HUES6 (cell line): ENCODE measurements around the gene WDR35.
"Not testable (repeated sequence)": the region's sequence is repeated elsewhere in the genome, so short reads cannot be mapped to it uniquely, and the experiment has no call there.

ENCODE experiments used
- H3K27ac ChIP-seq: 2 replicates; pipeline ENCODE4 v1.7.0; 2013; ENCODE audit warnings: low read depth, mild to moderate bottlenecking, low read length, inconsistent platforms
- H3K27me3 ChIP-seq: 2 replicates; pipeline ENCODE4 v1.6.1; 2013; ENCODE audit warnings: low read length; ENCODE audit not compliant: control insufficient read depth, insufficient read depth
- H3K36me3 ChIP-seq: 2 replicates; pipeline ENCODE4 v1.6.1; 2013; ENCODE audit warnings: low read length; ENCODE audit not compliant: control insufficient read depth, insufficient read depth
- H3K4me1 ChIP-seq: 2 replicates; pipeline ENCODE4 v1.6.1; 2013; ENCODE audit warnings: low read length; ENCODE audit not compliant: control insufficient read depth, insufficient read depth
- H3K4me3 ChIP-seq: 2 replicates; pipeline ENCODE4 v1.5.1; 2013; ENCODE audit warnings: low read depth, low read length
- H3K9ac ChIP-seq: one replicate; pipeline ENCODE4 v1.6.1; 2013; ENCODE audit warnings: mild to moderate bottlenecking, low read length
- H3K9me3 ChIP-seq: 2 replicates; pipeline ENCODE4 v1.6.1; 2013; ENCODE audit warnings: low read depth, low read length; ENCODE audit not compliant: control insufficient read depth, insufficient read depth

The WDR35 gene

DNA sequence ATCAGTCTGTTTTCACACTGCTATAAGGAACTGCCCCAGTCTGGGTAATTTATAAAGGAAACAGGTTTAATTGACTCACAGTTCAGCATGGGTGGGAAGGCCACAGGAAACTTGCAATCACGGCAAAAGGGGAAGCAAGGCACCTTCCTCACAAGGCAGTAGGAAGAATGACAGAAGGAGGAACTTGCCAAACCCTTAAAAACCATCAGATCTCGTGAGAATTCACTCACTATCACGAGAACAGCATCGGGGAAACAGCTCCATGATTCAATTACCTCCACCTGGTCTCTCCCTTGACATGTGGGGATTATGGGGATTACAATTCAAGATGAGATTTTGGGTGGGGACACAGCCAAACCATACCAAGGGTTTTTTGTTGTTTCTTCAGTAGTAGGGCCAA, 97.9 kb downstream of the WDR35 start:
- H3K9ac ChIP-seq, H3K9me3 ChIP-seq, H3K27me3 ChIP-seq, H3K4me3 ChIP-seq, H3K36me3 ChIP-seq, H3K27ac ChIP-seq, H3K4me1 ChIP-seq: not testable (repeated sequence)

DNA sequence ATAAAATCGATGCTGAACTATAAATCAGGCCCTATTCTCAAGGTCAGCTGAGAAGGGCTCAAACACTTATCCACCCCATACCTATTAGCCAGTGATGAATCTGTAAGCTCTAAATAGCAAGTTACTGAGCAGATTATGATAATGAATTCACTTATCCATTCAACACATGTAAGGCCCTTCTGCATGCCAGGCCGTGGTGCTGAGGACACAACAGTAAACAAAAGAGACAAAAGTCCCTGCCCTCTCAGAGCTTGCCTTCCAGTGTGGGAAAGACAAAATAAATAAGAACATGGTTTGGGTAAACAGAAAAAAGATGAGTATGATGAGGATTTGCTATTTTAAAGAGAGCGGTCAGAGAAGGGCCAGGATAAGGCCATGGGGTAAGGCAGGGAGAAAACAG, 99.8 kb downstream of the WDR35 start:
- Histone ChIP-seq H3K4me3 (no peak overlapping the region), H3K9ac (no peak overlapping the region), H3K4me1 (no peaks in the 10 kb centered on the region), H3K27me3 (no peaks in the 10 kb centered on the region), H3K27ac (no peak overlapping the region), H3K9me3 (no peaks in the 10 kb centered on the region), H3K36me3 (no peaks in the 10 kb centered on the region)

DNA sequence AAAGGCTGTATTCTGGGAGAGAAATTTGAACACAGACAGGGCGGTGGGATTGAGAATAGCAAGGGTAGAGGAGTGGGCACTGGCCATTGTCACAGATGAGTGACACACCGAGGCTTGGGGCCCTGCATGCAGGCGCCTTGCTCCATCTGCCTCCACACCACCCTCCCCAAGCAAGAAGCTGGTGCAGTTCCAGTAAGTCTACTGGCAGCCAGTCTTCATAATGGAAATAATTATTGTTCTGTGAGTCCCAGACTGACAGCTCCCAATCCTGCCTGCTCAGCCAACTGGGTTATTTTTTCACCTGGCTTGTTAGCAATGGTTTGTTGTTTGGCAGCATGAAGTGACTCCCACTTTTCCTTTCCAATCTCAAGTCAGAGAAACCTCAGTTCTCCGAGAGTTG, 101.1 kb downstream of the WDR35 start:
- Histone ChIP-seq H3K27ac (no peak overlapping the region), H3K9ac (no peak overlapping the region), H3K4me3 (no peak overlapping the region), H3K27me3 (no peaks in the 10 kb centered on the region), H3K9me3 (no peaks in the 10 kb centered on the region), H3K36me3 (no peaks in the 10 kb centered on the region), H3K4me1 (no peaks in the 10 kb centered on the region)

GRCh38 chr2:19887510-19887909, 102.4 kb downstream of the WDR35 start:
- Histone ChIP-seq H3K27me3 (no peaks in the 10 kb centered on the region), H3K9ac (no peak overlapping the region), H3K4me1 (no peaks in the 10 kb centered on the region), H3K36me3 (no peaks in the 10 kb centered on the region), H3K9me3 (no peaks in the 10 kb centered on the region), H3K4me3 (no peak overlapping the region), H3K27ac (no peak overlapping the region)

DNA sequence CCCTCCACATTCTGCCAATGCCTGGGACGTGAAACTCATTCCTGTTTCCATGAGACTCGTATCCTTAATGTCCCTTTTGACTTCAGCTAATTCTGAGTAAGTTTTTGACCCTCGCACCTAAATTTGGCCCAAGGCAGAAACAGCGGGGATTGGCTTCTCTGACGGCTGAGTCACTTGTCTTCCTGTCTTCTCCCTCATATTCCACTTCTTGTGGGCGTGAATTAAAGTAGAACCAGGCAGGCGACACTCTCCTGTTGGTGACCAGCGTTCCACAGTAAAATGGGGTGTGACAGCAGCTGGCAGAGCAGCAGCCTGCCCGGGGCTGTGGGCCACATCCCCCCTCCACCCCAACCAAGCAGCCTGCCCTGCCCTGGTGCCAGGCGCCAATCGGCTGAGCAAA, 103.6 kb downstream of the WDR35 start:
- no peaks in the 10 kb centered on the region for H3K27me3 ChIP-seq
- no peaks in the 10 kb centered on the region for H3K4me1 ChIP-seq
- H3K4me3 ChIP-seq = no peak overlapping the region
- no peak overlapping the region for H3K27ac ChIP-seq
- H3K36me3 ChIP-seq = no peaks in the 10 kb centered on the region
- no peaks in the 10 kb centered on the region for H3K9me3 ChIP-seq
- H3K9ac ChIP-seq = no peak overlapping the region

GRCh38 chr2:19885791-19886190, 104.1 kb downstream of the WDR35 start:
- H3K4me1 ChIP-seq = no peaks in the 10 kb centered on the region
- H3K9me3 ChIP-seq = no peaks in the 10 kb centered on the region
- H3K27me3 ChIP-seq = no peaks in the 10 kb centered on the region
- no peak overlapping the region for H3K27ac ChIP-seq
- H3K9ac ChIP-seq = no peak overlapping the region
- H3K4me3 ChIP-seq = no peak overlapping the region
- H3K36me3 ChIP-seq = no peaks in the 10 kb centered on the region

GRCh38 chr2:19883971-19884720, 105.8 kb downstream of the WDR35 start:
- Histone ChIP-seq H3K36me3 (no peaks in the 10 kb centered on the region), H3K4me1 (no peaks in the 10 kb centered on the region), H3K9me3 (no peaks in the 10 kb centered on the region)

GRCh38 chr2:19883486-19883885, 106.4 kb downstream of the WDR35 start:
- no peaks in the 10 kb centered on the region for H3K9me3 ChIP-seq
- H3K4me3 ChIP-seq = no peak overlapping the region
- H3K27me3 ChIP-seq = no peaks in the 10 kb centered on the region
- H3K36me3 ChIP-seq = no peaks in the 10 kb centered on the region
- H3K4me1 ChIP-seq = no peaks in the 10 kb centered on the region
- H3K27ac ChIP-seq = no peak overlapping the region
- H3K9ac ChIP-seq = no peak overlapping the region

More at GRCh38 chr2:19883971-19884720, 105.8 kb downstream of the WDR35 start:
- H3K27ac ChIP-seq = no peak overlapping the region
- H3K27me3 ChIP-seq = no peaks in the 10 kb centered on the region
- H3K4me3 ChIP-seq = no peak overlapping the region
- no peak overlapping the region for H3K9ac ChIP-seq

- Histone ChIP-seq H3K36me3 (no peaks in the 10 kb centered on the region), H3K9ac (no peak overlapping the region), H3K9me3 (no peaks in the 10 kb centered on the region), H3K4me1 (no peaks in the 10 kb centered on the region), H3K27ac (no peak overlapping the region), H3K27me3 (no peaks in the 10 kb centered on the region), H3K4me3 (no peak overlapping the region)
Observed at GRCh38 chr2:19882286-19882685, 107.6 kb downstream of the WDR35 start.

DNA sequence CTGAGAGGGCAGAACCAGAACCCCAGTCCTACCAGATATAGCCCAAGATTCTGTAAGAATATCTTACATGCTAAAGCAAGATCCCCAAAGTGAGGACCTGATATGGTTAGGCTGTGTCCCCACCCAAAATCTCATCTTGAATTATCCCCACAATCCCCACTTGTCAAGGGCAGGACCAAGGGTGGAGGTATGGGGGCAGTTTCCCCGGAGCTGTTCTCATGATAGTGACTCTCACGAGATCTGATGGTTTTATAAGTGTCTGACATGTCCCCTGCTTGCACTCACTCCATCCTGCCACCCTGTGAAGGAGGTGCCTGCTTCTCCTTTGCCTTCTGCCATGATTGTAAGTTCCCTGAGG, 108.0 kb downstream of the WDR35 start:
- no peaks in the 10 kb centered on the region for H3K4me1 ChIP-seq
- no peaks in the 10 kb centered on the region for H3K36me3 ChIP-seq
- H3K4me3 ChIP-seq = no peak overlapping the region
- no peak overlapping the region for H3K9ac ChIP-seq
- no peaks in the 10 kb centered on the region for H3K9me3 ChIP-seq
- H3K27ac ChIP-seq = no peak overlapping the region
- no peaks in the 10 kb centered on the region for H3K27me3 ChIP-seq

DNA sequence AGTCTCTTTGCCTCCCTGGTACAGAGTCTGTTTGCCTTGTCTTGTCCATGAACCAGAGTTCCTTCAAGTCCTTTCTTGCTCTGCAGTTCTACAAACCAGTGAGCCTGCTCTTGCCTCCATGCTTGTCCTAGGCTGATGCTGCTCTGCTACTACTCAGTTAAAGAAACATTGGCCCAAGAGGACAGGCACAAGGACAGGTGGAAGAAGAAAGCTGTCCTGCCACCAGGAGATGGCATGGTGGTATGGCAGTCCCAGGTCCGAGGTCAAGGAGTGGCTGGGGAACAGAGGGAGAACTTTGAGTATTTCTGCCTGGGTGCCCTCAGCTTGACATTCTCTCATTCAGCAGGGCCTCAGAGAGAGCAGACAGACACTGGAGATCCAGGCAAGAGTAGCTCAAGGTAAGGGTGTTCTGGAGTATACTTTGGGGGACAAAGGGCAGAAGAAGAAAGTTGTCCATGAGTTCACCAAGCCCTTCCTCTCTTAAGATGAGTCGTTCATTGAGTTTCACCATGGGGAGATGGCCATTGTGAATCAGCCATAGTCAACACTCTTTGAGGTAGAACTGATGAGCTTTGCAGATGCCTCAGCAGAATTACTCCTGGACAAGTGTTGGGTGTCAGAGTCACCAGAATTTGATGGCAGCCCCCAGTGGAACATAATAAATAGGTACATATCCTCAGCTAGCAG, 108.5 kb downstream of the WDR35 start:
- Histone ChIP-seq H3K27ac (no peak overlapping the region), H3K4me1 (no peaks in the 10 kb centered on the region), H3K36me3 (no peaks in the 10 kb centered on the region), H3K9ac (no peak overlapping the region), H3K27me3 (no peaks in the 10 kb centered on the region), H3K9me3 (no peaks in the 10 kb centered on the region), H3K4me3 (no peak overlapping the region)
